Glomerular visceral epithelial cell (primary cell): ENCODE results near the gene ABHD16A.

Experiments used
- DNase-seq: peaks from one replicate; pipeline ENCODE4 v3.0.0-alpha.2; 2016; ENCODE audit errors: extremely low spot score

Gene ABHD16A

DNA sequence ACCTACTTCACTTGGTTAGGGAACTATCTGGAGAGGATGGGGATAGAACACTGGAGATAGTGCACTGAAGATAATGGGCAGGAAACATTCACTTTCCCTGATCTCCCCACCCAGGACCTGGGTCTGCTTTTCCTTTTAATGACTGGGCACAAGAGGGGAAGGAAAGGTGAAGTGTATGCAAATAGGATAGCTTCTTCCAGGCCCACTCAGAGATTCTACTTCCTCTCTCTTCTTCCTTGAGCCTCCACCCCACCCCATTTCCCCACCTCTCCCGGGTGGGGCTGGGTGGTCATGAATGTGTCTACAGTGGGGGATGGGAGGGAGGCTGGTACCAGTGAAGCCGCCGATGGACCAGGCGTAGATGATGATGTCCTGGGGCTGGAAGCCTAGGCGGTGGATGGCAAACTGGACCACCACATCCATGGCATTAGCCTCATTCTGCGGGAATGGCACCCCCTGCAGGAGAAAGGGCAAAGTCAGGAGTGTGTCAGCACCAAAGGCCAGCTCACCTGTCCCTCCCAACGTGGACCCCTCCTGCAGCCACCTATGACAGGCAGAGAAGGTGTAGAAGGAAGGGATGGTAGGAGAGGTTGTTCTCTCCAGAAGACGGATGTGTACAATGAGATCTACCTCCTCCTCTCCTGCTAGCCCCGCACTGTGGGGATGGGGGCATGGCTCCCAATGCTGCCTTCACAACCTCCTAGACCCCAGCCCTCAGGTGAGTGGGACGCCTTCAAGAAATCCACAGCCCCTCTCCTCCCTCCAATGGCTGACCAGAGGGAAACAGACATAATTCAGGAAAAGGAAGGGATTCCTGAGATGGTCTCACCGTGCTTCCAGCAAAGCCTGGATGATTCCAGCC, 13.6 kb downstream of the ABHD16A start:
- DNase-seq: no peak

DNA sequence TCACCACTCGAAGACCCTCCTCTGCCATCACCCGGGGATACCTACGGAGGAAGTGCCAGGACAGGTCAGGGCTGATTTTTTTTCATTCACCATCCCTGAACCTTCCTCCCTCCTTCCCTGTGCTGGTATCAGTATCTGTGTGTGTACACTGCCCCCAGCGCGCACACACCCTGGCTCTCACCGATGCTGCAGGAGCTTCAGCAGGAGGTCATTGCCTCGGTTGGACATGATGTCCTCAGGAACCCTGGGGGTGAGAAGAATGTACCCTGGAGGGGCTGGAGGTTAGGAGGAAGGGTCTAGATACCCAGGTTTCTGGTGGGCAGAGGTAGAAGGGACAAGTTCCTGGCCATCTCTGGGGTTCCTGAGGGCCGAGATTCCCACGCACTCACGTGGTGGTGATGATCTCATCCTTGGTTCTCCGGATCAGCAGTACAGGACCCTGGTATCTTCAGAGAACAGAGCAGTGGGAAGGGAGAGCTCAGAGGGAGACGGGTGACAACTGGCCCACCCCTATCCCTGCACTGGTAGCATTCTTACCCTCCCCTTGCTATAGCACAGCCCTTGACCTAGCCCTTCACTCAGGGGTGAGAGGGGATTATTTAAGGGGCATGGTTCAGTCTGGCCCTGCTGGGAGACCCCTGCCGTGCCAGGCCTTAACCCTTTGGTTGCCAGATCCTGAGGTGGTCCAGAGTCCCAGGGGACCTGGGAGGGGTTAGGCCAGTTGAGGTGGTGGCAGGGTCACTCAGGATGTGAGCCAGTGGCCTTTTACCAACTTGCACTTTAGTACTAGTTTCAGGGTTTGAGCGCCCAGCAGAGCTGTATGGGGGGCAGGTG, 15.0 kb downstream of the ABHD16A start:
- no peak for DNase-seq

DNA sequence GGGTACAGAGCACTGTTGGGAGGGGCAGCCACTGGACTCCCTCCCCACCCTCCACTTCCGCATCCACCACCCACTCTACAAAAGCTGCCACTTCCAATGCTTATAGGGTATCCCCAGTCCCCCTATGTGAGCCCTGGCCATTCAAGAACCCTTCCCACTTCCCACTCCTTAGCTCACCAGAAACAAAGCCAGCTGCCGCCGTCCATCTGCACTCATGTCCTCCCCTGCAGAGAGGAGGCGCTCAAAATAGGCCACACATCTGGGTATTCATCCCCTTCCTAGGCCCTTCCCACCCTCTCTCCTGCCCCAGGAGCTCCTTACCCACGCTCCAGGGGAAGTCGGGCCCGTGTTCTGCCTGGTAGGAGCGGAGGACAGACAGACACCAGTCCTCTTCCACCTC, 15.8 kb downstream of the ABHD16A start:
- DNase-seq: no peak

DNA sequence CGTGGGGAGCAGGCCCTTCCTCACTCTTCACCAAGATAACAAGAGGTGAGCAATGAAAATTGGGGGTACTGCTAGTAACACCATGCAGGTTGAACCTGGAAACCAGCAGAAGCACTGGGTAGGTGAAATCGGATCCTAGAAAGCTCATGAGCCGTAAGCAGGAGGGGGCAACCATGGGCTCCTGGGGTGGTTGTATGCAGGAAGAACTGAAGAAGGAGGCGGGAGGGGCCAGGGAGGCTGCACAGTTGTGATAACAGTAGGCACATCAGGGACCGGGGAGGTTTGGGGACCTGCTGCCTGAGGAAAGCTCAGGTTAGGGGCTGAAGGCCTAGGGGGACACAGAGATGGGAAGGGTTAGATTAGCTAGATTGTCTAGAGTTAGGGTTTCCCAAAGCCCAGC, 16.6 kb downstream of the ABHD16A start:
- DNase-seq: no peak

DNA sequence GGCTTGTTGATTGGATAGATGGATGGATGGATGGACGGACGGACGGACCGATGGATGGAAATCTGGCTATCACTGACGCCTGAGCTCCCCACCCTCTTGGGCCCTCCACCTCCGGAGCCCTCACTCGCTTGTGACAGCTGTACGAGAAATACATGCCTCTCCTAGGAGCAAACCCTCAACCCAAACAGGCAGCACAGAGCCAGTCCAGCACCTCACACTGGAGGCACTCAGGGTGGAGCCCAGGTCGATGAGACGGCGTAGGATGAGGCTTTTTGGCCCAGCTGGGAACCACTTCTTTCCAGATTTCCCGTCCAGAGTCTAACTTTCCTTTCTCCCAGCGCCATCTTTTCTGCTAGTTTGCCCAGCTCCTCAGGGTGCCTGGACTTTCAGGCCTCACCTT, 19.5 kb downstream of the ABHD16A start:
- no peak for DNase-seq

DNA sequence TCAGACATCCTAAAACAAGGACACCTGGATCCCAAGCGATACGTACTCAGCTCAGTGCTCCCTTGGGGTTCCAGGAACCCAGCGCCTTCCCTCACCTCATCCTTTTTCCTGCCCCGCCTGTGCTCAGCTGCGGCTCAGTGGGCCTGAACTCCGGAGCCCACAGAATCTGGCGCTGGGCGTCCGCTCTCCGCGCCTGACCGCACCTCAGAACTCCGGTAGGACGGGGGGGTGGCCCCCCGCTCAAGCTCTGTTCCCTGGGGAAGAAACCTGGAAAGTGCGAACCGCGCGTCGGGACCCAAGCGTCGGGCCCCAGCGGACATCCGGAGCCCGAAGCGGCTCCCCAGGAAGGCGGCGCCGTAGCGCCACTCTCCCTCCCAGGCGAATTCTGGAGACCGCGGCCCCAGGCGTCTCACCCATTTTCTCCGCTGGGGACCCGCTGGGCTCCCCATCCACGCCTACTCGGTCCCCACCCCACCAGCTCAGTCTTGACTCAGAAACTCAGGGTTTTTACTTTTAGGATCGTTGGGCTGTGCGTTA, 21.9 kb downstream of the ABHD16A start:
- peak; percentile 83 for DNase-seq

DNA sequence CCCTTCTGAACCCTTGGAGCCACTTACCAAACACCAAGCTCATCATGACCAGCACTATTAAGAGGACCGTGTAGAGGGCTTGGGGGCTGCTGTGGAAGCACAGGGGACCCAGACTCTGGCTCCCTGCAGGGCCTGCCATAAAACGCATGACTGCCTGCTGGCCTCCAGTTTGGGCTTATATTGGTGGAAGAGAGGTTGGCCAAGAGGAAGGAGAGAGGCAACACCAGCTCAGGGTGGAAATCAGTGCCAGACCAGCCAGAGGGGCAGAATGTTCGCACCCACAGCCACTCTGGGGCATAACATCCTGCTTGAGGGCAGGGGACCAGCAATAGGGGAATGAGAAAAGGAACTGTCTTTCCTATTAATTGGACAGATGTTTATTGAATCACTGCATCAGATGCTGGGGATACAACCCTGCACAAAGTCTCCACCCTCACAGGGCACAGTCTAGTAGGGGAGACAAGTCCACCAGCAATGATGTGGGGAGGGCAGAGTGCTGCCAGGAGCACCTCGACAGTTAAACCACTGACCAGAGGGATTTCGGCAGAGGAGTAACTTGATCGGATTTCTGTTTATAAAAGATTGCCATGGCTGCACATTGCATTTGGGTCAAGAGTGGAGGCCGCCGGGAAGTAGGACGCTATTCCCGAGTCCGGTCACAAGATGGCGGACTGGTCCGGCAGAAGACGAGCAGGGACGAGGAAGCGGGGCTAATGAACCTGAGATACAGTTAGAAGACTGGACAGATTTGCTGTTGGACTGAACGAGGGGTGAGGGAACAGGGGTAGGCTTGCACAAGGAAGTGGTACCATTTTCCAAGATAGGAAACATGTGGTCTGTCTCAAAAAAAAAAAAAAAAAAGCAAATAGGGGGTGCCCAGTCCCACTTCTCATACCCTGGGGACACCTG, 22.6 kb downstream of the ABHD16A start, which contains the start of gene LY6G5C:
Gene LY6G5C, minus strand, starts transcription at position 842 of the 909 bp plus-strand sequence. Its CDS starts 694 bp downstream, at position 148.
- peak; percentile 91 for DNase-seq

DNA sequence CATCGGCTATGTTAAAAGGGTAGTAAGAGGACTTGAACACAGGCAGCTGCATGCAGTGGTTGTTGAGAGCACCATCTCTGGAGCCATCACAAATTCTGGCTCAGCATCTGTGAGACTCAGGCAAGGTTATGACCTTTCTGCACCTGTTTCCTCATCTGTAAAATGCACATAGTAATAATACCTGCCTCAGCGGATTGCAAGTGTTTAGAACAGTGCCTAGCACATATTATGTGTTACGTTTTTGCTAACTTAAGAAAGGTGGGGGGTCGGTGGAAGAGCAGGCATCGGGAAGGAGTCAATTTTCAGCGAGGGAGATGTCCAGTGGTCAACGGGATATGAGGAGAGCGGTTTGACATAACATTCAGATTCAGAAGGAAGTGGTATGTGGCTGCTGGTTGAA, 25.2 kb downstream of the ABHD16A start:
- DNase-seq: no peak

DNA sequence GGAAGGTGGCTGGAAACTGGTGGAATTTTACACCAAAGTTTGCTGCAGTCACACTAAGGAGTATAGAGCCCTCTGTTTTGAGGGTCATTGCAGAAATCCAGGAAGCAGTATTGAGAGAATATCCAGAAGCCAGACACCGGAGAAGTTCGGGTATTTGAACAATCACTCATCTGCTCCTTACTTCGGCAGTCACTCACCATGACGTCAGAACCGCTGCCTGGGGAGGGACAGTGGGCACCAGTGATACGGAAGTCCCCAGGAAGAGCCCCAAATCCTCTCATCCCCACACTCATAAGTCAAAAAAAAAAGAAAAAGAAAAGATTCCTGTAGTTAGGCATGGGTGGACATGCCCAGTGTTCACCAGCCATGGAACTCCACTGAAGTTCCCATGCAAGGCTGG, 26.2 kb downstream of the ABHD16A start:
- no peak for DNase-seq

DNA sequence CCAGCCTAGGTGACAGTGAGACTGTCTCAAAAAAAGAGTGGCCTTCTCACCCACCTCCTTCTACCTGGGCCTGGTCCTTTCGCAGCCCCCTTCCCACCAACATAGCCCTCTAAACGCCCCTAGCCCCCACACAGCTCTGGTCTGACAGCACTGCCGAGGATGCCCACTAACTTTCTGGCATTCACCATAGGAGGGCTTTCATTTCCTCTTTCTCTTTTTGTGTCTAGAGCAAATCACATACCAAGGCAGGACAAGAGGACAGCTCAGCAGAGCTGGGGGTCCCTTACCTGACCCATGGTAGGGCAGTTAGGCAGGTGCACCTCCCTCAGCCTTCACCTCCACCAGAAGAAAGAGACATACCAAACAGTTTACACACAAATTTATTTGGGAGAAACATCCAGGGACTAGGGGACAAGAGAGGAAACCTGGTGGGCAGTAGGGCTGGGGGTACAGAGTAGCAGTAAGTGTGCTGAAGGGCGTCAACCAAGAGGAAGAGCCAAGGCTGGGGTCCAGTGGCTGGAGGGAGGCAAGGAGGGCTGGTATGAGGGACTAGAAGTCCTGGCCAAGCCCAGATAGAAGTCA, 26.7 kb downstream of the ABHD16A start:
- DNase-seq: no peak

DNA sequence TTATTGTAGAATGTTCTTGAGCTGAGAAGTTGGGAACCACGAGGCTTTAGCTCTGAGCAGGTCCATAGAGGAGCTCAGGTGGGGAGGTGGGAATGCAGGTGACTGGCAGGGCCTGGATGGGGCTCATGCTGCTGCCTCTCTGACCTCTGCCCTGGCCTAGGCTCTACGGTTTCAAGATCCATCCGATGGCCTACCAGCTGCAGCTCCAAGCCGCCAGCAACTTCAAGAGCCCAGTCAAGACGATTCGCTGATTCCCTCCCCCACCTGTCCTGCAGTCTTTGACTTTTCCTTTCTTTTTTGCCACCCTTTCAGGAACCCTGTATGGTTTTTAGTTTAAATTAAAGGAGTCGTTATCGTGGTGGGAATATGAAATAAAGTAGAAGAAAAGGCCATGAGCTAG, 33.4 kb downstream of the ABHD16A start, which contains the start of gene LY6G5B:
Gene LY6G5B, plus strand, starts transcription at position 301 of the 400 bp plus-strand sequence. CDS start 975 bp downstream, outside the sequence.
- DNase-seq: no peak

DNA sequence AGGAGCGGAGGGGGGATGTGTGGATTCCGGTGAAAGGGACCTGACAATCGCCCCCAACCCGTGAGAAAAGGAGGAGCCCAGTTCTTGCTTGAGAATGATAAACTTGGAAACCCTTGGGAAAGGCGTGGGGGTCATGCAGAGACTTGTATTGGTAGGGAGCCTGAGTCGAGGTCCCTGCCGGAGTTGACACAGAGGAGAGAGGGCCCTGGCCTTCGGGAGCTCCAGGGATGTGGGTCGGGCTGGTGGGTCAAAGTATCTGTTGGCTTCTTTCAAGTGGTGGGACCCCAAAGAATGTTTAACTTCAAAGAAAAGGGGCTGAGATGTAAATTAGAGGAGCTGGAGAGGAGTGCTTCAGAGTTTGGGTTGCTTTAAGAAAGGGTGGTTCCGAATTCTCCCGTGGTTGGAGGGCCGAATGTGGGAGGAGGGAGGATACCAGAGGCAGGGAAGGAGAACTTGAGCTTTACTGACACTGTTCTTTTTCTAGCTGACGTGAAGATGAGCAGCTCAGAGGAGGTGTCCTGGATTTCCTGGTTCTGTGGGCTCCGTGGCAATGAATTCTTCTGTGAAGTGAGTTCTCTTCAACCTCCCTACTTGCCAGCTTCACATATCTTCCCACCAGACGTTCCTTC, 36.7 kb downstream of the ABHD16A start:
- DNase-seq: no peak

DNA sequence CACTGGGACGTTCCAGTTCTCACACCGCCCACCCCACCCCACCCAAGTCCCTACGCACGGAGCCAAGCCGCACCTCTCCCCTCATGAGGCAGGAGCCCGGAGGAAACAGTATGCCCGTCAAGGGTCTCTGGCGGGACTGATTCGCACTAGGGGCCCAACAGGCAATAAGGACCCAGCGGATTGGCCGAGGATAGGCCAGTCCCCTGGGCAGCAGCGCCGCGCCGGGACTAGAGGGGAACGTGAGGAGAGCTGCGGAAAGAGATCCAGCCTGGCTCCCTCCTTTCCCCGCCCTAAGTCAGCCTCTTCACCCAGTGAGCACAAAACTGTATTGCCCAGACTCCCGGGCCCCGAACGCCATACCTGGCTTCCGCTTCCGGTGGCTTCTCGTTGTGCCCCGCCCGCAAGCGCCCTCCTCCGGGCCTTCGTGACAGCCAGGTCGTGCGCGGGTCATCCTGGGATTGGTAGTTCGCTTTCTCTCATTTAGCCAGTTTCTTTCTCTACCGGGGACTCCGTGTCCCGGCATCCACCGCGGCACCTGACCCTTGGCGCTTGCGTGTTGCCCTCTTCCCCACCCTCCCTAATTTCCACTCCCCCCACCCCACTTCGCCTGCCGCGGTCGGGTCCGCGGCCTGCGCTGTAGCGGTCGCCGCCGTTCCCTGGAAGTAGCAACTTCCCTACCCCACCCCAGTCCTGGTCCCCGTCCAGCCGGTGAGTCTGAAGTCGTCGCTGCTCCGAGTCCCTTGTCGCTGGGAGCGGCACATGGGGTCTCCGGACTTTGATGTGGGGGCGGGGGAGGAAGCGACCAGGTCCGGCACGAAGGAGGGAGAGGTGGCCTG, 37.4 kb downstream of the ABHD16A start, which contains the start of gene CSNK2B:
Gene CSNK2B, plus strand, starts transcription at position 580 of the 836 bp plus-strand sequence. CDS start 752 bp downstream, outside the sequence.
- peak; percentile 97 for DNase-seq

DNA sequence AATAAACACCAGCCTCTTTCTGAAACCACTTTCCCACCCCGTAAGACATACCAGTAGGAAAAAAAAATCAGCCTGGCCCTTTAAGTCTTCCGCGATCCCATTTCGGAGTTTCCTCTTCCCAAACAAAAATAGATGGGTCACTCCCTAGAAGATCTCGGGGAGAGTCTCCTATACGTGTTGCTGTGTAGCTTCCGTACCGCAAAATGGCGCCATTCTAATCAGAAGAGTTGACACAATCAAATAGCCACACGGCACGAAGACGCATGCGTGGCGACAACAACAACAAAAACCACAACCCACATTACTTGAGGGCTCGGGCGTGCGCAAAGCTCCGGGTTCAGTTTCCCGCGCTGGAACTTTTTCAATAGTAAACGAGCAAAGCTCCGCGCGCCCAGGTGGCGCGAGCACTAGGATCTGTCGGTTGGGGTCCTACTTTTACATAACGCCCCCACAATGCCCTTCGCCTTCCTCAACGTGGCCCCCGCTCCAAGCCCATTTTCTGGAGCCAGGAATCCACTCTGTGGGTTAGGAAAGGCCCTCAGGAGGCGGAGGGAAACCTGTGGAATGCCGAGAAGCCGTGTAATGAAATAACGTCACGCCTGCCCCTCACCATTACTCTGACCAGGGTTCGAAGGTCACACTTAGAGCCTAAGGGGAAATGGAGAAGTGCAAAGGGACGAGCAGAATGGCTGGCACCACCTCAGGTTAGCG, 38.2 kb downstream of the ABHD16A start, which contains the start of gene GPANK1:
Gene GPANK1, minus strand, starts transcription at position 208 of the 711 bp plus-strand sequence. CDS start 519 bp downstream, outside the sequence.
- DNase-seq: peak; percentile 86

DNA sequence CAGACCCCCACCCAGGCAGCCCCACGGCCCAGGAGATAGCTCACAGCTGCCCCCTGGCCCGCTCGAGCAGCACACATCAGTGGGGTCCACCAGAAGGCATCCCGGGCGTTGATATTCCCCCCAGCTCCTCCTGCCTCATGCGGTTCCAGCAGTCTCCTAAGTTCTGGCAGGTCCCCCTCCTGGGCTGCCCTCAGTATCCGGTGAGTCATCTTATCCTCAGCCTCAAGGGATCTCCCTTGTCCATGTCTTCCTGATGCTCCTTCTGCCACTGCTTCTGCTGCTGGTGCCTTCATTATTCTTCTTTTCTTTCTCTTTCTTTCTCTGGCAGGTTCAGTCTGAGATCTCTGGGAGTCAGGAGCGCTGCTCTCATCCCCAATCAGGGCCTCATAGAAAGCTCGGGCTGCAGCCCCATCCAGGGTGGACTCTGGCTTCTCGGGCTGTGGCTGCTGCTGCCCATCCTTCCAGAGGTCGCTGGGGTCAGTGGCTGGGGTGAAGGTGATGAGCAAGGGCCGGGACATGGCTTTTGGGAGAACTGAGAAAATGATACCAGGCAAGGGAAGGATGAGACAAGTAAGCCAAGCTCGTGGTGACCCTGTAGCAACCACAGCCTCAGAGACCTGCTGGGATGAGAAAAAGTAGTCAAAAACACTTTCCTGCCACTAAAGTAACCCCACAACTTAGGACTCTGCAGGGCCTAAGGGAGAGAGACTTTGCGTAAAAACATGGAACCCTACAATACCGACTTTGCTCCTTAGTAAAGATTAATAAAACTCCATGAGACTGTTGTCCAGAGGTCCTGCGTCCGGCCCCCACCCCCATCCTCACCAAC, 38.9 kb downstream of the ABHD16A start:
- peak; percentile 81 for DNase-seq

DNA sequence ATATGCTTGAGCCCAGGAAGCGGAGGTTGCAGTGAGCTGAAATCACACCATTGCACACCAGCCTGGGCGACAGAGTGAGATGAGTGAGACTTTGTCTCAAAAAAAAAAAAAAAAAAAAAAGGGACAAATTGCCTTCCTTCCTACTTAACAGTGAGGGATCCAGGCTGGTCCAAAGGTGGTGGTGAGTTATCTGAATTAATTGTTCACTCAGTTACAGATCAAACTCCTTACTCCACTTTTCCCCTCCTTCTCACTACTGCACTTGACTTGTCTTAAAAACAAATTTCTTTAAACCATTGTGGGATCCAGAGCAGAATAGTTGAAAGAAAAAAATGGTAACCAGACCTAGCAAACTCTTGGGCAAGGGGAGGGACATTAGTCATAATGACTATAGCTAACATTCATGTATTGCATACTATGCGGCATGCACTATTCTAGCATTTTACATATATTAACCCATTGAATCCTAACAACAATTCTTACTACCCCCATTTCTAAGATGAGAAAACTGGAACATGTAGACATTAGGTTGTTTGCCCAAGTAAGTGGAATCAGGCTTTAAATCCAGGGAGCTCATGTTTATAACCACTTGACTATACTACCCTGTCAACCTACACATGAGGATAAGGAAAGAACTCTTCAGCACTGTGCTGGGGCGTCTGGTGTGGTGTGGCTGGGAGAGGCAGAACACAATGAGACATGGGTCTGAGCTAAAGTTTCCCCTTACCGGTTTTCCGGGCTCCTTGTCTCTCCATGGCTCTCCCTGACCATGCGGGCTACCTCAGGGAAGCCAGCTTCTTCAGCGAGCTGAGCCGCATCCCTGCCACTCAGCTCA, 39.8 kb downstream of the ABHD16A start:
- DNase-seq: no peak
